GM21447 (cell line): ENCODE measurements around the gene TCF7L2.

Source experiments
- ATAC-seq: cut with Tn5 transposase; IDR thresholded peaks from one replicate; pipeline ENCODE4 v1.9.1; 2021; ENCODE audit not compliant: unreplicated experiment

TCF7L2 gene

DNA sequence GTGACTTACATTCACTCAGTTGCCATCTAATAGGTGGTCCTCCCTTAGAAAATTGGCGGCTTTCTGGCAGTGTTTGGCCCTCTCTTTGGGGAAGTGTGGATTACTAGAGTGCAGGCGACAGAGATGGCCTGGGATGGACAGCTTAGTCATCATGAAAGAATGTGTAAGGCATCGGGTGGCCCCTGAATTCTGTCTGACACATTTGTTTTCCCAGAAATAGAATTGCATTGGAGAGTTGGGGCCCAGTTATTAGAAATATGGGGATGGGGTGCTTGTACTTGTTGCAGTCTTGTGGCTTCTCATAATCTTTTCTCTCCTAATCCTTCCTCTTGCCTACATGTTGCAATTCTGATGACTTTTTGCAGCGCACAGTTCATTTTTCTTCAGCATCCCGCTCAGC, 13.8 kb downstream of the TCF7L2 start:
- no peak for ATAC-seq

DNA sequence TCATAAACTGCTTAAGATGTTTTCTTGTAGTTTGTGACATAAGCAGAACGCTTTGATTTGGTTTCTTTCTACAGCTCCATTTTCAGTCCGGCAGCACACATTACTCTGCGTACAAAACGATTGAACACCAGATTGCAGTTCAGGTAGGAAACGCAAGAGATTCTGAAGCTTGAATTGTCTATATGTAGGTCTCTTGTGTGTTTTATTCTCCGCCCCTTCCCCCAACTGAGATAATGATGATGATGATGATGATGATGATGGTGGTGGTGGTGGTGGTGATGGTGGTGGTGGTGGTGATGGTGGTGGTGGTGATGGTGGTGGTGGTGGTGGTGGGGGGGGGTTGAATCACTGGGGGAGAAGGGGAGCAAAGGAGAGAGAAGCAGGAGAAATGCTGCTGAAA, 14.4 kb downstream of the TCF7L2 start:
- no peak for ATAC-seq

DNA sequence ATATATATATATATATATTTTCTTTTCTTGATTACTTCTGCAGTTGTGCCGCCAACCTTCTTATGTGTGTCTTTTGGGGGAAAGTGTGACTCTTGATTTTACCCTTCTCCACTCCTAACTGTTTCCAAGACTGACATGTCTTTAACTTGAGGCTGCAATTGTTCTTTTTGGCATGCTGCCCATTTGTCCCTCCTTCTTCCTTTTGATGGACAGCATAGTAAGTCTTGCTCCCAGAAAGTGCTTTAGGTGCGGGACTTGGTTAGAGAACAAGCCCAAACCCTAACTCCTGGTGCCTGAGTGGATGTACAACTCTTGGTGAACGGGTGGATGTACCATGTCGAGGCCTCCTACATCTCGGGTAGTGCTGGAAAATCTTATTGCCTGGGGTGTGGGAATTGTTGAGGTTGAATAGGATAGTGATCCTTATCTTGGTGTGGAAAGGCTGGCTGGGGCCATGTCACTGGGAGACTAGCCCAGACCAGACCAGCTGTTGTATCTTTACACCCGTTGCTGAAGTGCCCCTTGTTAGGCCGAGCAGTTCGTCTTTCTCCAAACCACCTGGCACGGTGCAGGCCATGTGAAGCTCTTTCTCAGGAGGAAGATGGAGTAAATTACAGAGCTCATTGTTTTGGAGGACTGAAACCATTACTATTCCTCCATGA, 16.3 kb downstream of the TCF7L2 start:
- no peak for ATAC-seq

DNA sequence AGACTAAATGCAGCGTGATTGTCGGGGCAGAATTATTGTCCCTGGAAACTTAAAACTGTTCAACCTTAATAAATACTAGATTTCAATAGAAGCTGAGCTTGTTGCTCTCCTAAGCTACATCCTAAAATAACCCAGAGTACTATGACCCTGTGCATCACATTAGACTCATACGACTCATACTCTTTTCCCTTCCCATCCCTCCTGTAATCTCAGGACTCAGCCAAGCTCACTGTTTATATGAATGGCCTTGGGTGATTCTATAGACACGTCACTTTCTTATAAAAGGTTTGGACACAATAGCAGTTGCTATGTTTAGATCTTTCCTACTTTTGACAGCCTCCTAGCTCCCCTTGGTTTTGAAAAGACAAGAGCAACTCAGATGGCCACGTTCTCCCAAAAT, 17.2 kb downstream of the TCF7L2 start:
- ATAC-seq: no peak

DNA sequence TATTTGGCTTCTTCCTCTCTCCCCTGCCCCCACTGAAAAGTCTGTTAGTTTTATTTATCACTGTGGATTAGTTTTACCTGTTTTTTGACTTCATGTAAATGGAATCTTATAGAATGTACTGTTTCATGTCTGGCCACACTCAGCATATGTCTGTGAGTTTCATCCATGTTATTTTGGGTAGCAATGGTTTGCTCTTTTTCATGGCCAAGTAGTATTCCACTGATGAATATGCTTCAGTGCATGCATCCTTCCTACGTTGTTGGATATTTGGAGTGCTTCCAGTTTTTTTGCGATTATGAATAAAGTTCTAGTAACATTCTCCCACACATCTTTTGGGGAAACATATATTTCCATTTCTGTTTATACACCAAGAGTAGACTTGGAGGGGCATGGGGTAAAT, 19.1 kb downstream of the TCF7L2 start:
- ATAC-seq: no peak

DNA sequence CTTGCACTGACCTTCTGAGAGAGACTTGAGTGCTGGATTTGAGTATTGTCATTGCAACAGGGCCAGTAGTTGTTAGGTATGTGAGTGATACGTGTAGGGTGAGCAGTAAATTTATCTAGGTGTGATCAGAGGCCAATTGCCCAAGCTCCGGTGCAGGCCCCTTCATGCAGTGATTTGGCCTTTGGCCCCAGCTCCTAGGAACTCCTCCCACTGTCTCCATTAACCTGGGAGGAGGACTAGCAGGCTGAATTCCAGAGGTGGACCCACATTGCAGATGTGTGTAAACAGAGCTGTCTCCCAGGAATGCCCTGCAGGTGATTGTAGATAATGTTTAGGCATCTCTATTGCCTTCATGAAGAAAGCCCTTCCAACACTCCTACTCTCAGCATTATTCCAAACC, 19.5 kb downstream of the TCF7L2 start:
- no peak for ATAC-seq

DNA sequence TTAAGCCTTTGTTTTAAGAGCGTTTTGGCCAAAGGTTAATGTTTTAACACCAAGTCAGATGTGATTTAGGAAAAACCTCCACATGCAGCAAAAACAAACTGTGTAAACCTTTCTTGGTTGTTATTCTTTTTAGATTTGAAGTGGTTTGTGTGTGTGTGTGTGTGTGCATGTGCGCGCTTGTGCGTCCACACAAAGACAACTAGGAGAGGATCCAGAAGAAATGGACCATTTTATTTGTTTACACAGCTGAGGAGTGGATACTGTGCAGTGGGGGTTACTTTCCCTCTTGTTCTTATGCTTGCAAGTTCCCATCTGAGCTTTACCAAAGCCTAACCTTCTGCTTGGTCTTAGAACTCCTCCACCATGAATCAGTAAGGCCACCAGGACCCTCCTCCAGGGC, 20.0 kb downstream of the TCF7L2 start:
- ATAC-seq: no peak

DNA sequence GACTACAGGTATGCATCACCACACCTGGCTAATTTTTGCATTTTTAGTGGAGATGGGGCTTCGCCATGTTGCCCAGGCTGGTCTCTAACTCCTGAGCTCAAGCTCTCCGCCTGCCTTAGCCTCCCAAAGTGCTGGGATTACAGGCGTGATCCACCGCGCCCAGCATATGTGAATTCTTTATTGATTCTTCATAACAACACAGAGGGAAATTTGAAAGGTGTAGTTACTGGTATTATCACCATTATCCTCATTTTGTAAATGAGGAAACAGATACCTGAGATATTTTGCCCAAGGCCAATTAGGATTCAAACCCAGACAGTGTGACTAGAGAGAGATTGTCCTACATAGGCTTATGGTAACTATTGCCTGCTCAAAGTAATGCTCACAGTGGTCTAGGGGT, 22.6 kb downstream of the TCF7L2 start:
- ATAC-seq: no peak

DNA sequence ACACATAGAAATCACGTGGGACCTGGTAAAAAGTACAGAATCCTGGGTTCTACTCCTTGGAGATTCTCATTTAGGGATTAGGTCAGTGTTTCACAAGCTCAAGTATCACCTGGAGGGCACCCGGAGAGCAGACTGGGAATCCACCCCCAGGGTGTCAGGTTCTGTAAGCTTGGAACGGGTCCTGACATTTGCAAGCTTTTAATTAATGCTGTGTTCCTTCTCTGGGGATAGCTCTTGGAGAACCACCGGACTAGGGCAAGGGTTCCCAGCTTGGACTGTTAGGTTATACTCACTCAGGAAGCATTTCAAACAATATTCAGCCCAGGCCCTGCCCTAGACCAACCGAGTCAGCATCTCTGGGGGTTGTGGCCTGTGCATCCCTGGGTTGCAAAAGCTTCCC, 23.0 kb downstream of the TCF7L2 start:
- ATAC-seq: no peak

DNA sequence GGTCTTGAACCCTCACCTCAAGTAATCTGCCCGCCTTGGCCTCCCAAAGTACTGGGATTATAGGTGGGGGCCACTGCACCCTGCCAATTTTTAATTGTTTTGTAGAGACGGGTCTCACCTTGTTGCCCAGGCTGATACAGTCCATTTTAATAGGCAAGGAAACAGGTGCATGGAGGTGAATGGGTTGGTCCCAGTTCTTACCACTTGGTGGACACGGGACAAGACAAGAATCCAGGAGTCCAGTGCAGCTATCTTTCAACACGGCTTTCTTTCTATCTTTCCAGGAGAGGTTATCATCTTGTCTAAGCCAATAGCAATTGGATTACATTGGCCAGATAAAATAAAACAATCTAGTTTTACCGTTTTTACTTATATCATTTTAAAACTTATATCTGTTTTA, 23.8 kb downstream of the TCF7L2 start:
- ATAC-seq: no peak

DNA sequence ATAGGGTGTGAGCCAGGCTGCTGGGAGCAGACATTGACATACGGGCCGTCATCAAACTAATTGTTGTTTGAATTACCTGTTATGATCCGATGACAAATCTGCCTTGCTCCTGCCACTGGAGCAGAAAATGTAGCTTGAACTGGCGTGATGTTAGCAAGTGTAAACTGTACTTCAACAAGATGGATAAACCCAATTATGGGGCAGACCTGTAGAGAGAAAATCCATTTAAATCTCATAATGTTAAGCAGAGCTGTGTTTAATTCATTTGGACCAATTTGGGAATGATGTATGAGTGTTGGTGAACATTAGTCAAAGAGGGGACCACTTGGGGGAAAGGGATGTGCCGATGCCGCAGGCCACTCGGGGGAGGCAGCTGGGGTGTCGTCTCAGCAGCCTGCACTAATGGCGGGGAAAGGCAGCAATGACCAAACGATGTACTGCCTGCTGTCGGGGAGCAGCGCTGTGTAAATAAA, 27.4 kb downstream of the TCF7L2 start:
- ATAC-seq: no peak

DNA sequence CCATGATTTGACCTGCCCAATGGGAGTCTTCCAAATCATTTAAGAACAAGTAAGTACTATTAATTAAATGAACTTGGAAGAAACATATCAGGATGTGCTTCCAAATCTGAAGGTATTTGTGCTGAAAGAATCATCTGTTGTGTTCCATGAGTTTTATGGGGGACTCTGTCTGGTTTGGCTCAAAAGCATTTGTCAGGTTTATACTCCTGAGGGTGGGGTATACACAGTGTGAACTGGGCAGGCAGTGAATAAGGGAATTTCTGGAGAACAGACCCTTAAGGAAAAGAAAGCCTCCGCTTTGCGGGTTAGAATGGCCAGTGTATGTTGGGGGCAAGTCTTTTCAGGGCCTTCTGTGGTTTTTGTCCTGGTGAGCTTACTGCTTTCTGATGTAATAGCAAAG, 29.9 kb downstream of the TCF7L2 start:
- no peak for ATAC-seq

DNA sequence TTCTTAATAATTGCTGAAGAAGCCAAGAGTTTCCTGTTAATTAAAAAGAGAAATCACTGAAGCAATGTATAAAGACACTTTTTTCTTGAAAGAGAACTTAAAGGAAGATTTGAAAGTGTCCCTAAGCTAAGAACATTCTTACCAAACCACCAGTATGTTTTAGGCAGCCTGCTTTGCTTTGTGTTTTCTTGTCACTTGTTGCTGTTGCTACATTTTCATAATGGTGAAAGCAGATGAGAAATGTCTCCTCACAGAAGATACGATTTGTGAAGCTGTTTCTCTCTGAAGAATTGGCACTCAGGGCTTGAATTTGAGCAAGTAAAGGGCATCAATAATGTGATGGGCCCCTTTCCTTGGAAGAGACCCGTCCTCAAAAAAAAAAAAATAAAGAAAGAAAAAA, 30.9 kb downstream of the TCF7L2 start:
- no peak for ATAC-seq

DNA sequence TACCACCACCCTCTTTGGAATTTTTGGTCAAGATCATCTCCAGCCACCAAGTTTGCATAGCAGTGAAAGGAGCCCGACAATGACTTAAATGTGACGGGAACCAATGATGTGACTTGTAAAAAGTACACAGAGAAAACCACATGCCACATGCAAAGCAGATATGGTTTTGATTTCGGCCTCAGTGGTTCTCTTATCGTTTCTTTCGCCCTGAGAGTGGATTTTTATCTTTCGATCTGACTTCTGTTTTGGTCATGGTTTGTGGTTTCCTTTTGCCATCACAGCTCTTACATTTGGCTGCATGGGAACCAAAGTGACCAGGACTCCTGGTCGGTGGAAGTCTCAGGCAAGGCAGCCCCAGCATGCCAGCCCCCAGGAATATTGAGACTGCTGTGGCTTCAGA, 31.5 kb downstream of the TCF7L2 start:
- ATAC-seq: peak; percentile 97

DNA sequence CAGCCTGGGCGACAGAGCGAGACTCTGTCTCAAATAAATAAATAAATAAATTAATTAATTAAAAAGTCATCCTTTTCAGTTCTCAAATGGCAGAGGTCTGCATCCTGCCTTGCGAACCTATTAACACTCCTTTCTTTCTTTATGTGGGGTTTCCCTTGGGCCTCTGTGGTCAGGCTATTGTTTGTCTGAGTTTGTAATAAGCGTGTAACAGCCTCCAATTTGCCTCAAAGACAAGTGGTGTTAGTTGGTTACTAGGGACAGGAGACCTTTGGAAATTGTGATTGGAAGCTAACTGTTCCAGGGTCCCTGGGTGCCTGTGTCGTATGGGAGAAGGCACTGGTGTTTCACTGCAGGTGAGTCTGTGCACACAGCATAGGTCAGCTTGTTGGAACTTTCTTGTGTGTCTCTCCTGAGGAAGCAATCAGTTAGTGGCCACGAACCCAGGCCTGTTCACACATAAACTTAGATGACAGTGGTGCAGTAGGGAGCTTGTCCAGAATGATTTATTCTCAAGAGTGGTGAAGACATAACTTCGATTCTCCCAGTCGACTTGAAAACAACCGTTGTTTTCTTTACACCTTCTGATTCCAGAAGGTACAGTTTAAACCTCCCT, 33.5 kb downstream of the TCF7L2 start:
- no peak for ATAC-seq

DNA sequence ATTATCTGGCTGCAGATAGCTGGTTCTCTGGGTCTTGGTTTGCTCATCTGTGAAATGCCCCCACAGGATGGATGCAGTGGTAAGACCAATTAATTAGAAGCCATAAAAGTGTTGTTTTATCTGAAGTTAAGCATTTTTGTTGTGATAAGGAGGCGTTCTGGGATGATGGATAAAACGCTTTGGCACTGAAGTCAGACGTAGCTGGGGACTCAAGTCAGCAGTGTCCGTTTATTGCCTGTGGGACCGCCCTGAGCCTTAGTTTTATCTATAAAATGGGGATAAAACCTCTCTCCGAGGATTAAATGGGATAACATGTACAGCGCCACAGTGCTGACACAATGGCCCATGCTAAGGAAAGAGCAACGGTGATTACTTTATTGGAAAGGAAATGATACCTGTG, 34.7 kb downstream of the TCF7L2 start:
- no peak for ATAC-seq

DNA sequence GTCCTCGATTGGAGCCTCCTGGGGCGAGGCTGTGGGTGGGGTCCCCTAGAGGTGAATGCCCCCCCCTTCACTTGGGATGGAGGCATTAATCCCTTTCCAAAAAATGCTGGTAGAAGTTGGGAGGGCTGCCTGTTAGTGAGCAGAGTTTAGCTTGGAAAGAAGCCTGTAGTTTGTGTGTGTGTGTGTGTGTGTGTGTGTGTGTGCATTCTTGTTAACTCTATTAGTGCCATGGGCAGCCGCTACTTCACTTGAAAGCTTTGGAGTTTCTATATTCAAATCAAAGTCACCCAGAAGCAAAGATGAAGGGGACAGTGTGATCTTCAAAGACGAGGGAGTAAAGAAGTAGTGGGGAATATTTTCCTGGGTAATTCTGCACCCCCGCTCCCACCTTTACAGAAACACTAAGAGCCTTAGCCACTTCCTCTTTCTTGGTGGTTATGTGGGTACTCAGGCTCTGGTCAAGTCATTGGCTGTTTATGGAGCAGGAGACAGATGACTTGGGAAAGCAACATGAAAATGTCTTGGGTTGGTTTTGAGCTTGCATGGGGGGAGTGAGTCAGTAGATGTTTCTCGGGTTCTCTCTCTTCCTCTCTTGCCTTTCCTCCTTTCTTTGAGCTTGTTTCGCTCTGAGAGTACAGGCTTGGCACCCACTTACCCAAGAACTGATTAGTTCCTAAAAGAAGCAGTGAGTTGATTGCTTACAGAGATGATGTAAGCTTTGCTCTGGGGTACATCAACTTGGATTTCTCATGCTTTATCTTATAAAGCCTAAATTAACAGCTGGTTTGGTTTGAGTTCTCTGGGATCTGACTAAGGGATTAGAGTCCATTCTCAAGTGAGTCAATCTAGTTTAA, 35.9 kb downstream of the TCF7L2 start:
- ATAC-seq: no peak

DNA sequence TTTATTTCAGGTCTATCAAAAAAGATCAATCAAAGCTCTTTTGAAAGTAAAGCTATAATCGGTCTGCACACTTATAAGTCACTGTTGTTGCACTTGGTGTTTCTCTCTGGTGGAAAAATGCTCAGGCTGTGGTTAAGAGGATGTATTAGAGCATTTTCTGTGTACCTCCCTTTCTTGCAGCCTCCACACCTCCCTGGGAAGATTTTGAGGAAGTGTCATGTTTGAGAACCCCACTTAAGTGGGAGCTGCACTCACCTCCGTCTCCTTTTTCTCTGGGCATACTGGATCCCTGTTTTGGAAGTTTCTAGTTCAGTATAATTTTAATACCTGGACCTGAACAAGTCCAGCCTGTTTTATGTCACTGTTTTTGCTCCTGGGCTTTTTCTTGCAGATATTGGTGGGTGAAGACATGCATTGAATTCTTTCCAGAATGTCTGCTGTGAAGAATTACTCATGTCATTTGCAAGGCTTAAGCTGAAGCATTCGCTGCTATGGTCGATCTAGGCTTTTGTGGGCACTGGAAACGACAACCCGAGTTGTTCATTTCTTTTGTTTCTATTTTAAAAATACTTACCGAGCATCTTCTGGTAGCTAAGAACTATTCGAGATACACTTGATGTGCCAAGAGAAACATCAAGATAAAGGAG, 36.6 kb downstream of the TCF7L2 start:
- no peak for ATAC-seq

DNA sequence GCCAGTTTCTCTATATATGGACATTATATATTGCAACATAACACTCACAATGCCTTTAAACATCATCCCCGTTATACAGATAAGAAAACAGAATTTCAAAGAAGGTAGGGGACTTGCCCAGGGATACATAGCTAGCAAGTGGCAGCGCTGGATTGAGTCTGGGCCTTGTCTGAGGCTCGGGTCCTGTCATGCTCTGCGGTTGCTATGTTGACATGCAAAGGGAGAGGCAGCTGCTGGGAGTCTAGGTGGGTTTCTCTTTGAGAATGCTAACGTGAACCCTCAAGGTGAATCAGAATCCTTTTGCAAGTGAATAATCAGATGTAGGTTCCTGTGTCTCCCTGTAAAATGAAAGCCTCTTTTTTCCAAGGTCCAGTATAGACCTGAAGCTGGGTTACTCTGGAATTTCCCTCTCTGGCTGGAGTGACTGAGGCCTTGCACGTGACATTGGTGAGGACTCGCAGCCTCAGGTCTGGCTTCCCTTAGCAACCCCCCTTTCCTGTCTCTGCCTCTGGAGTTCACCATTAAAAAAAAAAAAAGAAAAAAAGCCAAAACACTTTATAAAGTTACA, 38.9 kb downstream of the TCF7L2 start:
- no peak for ATAC-seq

DNA sequence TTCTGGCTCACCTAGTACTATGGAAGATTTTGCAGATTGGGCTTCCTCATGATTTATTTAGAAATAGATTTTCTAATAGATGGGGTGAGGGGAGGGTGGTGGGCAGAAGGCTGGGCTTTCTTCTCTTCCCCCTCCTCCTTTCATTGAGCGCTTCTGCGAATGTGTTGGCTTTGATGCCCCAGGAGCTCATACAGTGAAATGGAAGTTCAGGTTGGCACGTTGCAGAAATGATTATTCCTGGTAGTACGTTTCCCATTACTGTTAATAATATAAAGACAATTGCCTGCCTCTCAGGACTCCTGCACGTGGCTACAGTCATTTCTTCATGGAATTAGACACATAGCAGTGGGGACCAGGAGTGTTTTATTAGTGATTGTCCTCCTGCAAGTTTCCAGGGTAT, 39.8 kb downstream of the TCF7L2 start:
- no peak for ATAC-seq

DNA sequence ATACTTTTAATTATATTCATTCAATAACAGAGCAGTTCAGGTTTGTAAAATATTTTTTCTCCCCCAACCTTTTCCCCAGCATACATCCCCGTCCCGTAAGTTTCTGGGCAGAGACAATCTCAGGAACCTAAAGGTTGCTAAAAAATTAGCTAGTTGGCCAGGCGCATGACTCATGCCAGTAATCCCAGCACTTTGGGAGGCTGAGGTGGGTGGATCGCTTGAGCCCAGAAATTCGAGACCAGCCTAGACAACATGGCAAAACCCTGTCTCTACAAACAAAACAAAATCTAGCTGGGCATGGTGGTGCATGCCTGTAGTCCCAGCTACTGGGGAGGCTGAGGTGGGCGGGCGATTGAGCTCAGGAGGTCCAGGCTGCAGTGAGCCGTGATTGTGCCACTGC, 40.2 kb downstream of the TCF7L2 start:
- ATAC-seq: no peak
